NCI-H1930 (cell line): ENCODE results near the gene PARD3B.

Experiments
- DNase-seq, 2 experiments: peaks; one replicate each; lab custom pipeline; 2025; lab: John Stamatoyannopoulos, UW

PARD3B gene

GRCh38 chr2:204706939-204707338 lies 161.7 kb downstream of the PARD3B start:
- DNase-seq, result no peak

DNA sequence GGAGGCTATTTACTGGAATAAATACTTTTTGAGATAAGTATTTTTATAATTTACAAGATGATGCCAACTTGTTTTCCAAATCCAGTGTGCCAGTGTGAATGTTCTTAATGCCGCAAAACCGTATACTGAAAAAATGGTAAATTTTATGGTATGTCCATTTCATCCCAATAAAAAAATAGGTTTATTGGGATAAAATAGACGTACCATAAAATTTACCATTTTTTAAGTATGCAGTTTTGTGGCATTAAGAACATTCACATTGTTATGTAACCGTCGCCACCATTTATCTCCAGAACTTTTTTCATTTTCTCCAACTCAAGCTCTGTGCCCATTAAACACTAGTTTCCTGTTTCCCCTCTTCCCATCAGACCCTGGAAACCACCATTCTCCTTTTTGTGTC lies 167.9 kb downstream of the PARD3B start:
- DNase-seq, result no peak

GRCh38 chr2:204715361-204715760 lies 170.1 kb downstream of the PARD3B start:
- DNase-seq, result no peak

DNA sequence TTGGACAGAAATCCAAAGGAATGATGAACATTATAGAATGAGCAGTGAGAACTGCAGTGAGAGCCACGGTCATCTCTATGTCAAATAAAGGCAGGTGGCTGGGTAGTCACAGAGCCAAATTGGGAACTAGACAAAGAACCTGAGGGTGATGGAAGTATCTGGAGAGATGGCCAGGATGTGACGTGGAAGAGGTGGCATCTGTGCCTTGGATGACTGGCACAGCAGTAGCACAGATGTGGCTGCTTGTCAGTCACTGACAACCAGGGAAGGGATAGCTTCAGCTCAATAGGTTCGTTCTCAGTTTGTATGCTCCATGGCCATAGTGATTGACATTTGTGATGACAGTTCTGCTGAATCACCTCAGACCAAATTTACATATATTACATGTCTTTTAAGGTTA lies 172.3 kb downstream of the PARD3B start:
- DNase-seq, result no peak

GRCh38 chr2:204718607-204719006 lies 173.3 kb downstream of the PARD3B start:
- no peak for DNase-seq

DNA sequence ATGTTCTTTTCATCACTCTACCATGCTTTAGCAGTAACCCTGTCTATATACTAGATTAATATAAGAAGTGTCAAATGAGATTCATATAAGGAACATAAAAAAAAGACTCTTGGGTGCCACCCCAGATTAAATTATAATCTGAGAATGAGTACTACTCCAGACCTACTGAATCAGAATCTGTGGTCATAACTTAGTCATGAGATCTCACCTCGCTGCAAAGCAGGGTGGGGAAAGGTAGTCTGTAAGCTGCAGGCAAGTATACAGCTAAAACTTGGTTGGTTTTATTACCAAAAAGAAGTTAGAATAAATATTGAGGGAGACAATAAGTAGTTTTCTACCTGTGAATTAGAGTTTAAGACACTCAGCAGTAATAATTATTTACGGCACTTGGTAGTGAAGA lies 175.6 kb downstream of the PARD3B start:
- DNase-seq, result no peak

- DNase-seq, result no peak
These were observed 176.9 kb downstream of the PARD3B start for GRCh38 chr2:204722207-204722606.

- DNase-seq, result no peak
These were observed 177.4 kb downstream of the PARD3B start for GRCh38 chr2:204722691-204723090.

- DNase-seq, result no peak
These were observed 180.6 kb downstream of the PARD3B start for GRCh38 chr2:204725693-204726360.

GRCh38 chr2:204726831-204727230 lies 181.6 kb downstream of the PARD3B start:
- DNase-seq, result no peak

DNA sequence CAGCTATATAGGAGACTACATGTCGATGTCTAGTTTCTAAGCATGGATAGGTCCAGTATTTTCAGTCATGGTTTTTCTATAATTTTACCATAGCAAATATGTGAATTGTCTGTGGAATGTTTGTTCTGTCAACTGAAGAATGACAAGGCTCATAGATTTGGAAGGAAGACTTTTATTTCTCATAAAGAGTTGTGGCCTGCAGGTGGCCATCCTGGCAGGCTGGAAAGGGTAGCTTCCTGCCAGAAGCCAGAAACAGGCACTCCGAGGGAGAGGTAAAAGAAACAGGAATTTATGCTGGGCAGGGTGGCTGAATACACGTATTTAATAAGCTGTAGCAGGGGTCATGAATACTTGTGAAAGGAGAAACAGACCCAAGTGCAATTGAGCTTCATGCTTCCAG lies 182.1 kb downstream of the PARD3B start:
- DNase-seq, result no peak

DNA sequence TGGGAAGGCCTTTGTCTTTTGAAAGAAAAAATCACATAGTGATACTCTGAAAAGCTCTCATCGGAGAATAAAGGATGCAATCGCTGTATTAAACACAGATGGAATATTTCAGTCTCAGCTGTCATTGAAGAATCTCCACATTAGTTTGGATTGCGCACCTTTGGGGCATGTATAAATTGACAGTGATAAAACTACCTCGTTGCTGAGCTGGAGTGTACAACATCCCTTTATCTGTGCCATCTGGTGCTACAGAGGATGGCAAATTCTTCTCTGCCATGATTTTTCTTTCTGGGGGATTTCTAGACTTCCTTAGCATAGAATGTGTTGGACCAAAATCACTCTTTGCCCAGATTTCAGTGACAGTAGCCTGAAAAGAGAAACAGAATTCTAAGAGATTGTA lies 185.3 kb downstream of the PARD3B start:
- no peak for DNase-seq

GRCh38 chr2:204732019-204732418 lies 186.7 kb downstream of the PARD3B start:
- DNase-seq, result no peak

GRCh38 chr2:204737296-204737695 lies 192.0 kb downstream of the PARD3B start:
- no peak for DNase-seq

GRCh38 chr2:204738721-204739120 lies 193.4 kb downstream of the PARD3B start:
- DNase-seq, result no peak

GRCh38 chr2:204743393-204743960 lies 198.2 kb downstream of the PARD3B start:
- DNase-seq, result no peak

DNA sequence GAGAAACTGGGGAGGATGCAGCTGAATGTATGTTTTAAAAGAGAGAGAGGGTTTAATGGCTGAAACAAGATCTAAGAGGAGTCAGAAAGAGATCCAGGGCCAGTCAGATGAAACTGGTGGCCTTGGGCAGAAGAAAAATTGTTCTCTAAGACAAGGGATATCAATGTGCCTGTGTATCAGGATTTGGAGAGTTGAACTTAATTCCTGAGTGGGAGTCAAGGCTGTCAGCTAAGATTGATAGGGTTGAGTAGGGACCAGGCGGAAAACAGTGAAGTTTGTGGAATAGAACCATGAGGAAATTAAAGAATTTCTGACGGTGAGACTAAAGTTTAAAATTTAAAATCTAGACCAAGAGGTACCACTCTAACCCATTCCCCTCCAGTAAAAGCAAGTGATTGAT lies 199.2 kb downstream of the PARD3B start:
- DNase-seq, result no peak

DNA sequence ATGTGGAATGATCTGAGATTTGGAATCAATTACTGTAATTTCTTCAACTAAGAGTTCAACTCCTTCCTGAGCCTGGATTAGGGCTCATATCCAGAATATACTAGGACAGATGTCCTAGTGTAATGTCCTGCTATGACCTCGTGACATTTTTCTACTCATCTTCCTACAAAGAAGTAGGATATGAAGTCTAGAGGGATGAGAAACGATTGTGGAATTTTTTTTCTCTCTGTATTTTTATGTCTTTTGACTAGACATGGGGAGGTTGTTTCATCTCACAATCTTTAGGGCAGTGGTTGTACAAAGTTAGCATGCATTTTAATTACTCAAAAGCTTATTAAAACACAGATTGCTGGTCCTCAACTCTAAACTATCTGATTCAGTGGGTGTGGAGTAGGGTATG lies 203.0 kb downstream of the PARD3B start:
- DNase-seq, result no peak

DNA sequence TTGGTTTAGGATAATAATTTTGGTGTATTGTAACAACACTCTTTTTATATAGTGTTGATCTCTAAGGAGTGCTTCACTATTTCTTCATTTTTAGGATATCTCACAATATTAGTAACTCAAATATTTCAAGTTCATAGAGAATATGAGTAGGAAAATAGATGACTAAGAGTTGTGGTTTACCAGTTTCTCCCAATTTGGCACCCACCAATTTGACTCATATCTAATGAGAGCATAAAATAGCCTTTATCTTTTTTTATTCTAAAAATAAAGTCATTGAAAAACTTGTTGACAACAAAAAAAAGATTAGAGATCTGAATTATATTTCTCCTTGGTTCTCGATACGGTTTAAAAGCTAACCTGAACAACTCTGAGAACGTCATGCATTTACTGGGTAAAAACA lies 204.0 kb downstream of the PARD3B start:
- DNase-seq, result no peak

DNA sequence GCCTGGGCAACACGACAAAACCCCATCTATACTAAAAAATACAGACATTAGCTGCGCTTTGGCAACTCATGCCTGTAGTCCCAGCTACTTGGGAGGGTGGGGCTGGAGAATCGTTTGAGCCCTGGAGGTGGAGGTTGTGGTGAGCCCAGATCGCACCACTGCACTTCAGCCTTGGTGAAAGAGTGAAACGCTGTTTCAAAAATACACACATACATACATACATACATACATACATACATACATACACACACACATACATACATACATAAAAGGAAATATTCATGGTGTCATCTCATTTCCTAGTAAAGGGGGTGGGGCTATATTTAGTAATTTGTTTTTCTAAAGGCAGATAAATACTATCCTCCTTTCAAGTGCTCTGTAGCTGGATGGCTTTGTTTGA lies 205.1 kb downstream of the PARD3B start:
- DNase-seq, result no peak

DNA sequence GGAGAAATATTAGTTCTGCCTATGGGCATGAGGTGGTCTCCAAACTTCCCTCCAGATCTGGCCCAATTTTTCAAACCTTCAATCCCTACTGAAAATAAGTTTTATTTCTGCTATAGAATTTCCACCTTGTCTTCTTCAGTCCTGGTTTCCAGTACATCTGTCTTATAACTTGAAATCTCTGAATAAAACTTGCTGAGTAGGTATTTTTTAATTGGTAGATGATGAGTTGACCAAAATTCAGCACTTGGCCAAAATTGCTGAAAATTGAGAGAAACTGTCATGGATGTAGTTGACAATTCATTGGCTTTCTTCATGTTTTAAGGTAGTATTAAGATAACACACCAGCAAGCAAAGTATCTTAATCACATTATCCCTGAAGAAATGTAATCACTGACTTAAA lies 206.2 kb downstream of the PARD3B start:
- no peak for DNase-seq

DNA sequence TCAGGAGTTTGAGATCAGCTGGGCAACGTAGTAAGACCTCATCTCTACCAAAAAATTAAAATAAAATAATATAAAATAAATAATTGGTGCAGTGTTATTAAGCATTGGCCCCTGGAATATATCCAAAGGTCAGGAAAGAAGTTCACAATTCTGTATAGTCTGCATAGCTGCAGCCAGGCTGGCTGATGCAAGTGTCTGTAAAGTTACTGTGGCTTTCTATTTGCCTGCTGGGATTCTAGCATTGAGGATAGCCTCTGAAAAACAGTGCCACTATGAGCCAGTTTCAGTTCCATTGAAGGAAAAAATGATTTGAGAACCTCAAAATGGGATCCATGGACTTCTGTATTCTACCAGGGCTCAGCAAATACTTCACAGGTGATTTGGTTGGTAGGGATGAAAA lies 208.6 kb downstream of the PARD3B start:
- DNase-seq, result peak in 1 of 2 experiments; percentile 26

- no peak for DNase-seq
These were observed 209.6 kb downstream of the PARD3B start for GRCh38 chr2:204754898-204755297.
